Dermis blood vessel endothelial cell (primary cell): ENCODE data around the gene EHBP1L1. TPM values are rescaled to one million over a fixed set of nuclear protein-coding genes. Genes with fewer than 3 reads are reported as not detected.

Experiments
- DNase-seq: peaks from one replicate; pipeline ENCODE4 v3.0.0; 2010
- total RNA-seq: library from RNA; depleted of rRNA; stranded (reverse); fragments of >200 nt; gene quantifications from 2 replicates; pipeline ENCODE4 v1.2.3, GENCODE V29; 2014

EHBP1L1 gene
- total RNA-seq, 1 donor from 2014 or later = 15.7 TPM

GRCh38 chr11:65617136-65617850 is 41.4 kb downstream of the EHBP1L1 start:
- DNase-seq = no peak

- no peak for DNase-seq
Measured at GRCh38 chr11:65617990-65618751, 42.3 kb downstream of the EHBP1L1 start.

GRCh38 chr11:65618763-65619162 is 42.9 kb downstream of the EHBP1L1 start:
- DNase-seq = no peak

- DNase-seq = no peak
Measured at GRCh38 chr11:65619281-65619928, 43.6 kb downstream of the EHBP1L1 start.

GRCh38 chr11:65620666-65621065 is 44.8 kb downstream of the EHBP1L1 start:
- no peak for DNase-seq

GRCh38 chr11:65621460-65621859 is 45.6 kb downstream of the EHBP1L1 start:
- no peak for DNase-seq

GRCh38 chr11:65622011-65622410 is 46.2 kb downstream of the EHBP1L1 start:
- no peak for DNase-seq

GRCh38 chr11:65623177-65623576 is 47.3 kb downstream of the EHBP1L1 start:
- DNase-seq = no peak

- no peak for DNase-seq
Measured at GRCh38 chr11:65623852-65624616, 48.2 kb downstream of the EHBP1L1 start.

GRCh38 chr11:65624931-65625627 is 49.2 kb downstream of the EHBP1L1 start:
- no peak for DNase-seq

- peak; percentile 86 for DNase-seq
Measured at GRCh38 chr11:65625628-65626342, 49.9 kb downstream of the EHBP1L1 start.

- DNase-seq = no peak
Measured at GRCh38 chr11:65627202-65627601, 51.3 kb downstream of the EHBP1L1 start.

- DNase-seq = no peak
Measured at GRCh38 chr11:65629579-65629978, 53.7 kb downstream of the EHBP1L1 start.

GRCh38 chr11:65630215-65630614 is 54.4 kb downstream of the EHBP1L1 start:
- DNase-seq = no peak

- DNase-seq = no peak
Measured at GRCh38 chr11:65633390-65634108, 57.7 kb downstream of the EHBP1L1 start.

GRCh38 chr11:65634109-65634436 is 58.2 kb downstream of the EHBP1L1 start:
- DNase-seq = no peak

GRCh38 chr11:65634440-65634839 is 58.6 kb downstream of the EHBP1L1 start:
- no peak for DNase-seq

GRCh38 chr11:65634905-65635731 is 59.3 kb downstream of the EHBP1L1 start:
- no peak for DNase-seq

- DNase-seq = no peak
Measured at GRCh38 chr11:65636108-65637031, 60.5 kb downstream of the EHBP1L1 start.
